HG03439 (cell line): ENCODE data around the gene MACROD2.
"Not testable (repeated sequence)": the region's sequence is repeated elsewhere in the genome, so short reads cannot be mapped to it uniquely, and the experiment has no call there.

ENCODE experiments used
- ATAC-seq: cut with Tn5 transposase; IDR thresholded peaks from one replicate; pipeline ENCODE4 v1.9.1; 2021; ENCODE audit warnings: mild to moderate bottlenecking, moderate library complexity; ENCODE audit not compliant: unreplicated experiment

MACROD2 gene

GRCh38 chr20:15523400-15523799, 1528.1 kb downstream of the MACROD2 start:
- ATAC-seq, result no peak

DNA sequence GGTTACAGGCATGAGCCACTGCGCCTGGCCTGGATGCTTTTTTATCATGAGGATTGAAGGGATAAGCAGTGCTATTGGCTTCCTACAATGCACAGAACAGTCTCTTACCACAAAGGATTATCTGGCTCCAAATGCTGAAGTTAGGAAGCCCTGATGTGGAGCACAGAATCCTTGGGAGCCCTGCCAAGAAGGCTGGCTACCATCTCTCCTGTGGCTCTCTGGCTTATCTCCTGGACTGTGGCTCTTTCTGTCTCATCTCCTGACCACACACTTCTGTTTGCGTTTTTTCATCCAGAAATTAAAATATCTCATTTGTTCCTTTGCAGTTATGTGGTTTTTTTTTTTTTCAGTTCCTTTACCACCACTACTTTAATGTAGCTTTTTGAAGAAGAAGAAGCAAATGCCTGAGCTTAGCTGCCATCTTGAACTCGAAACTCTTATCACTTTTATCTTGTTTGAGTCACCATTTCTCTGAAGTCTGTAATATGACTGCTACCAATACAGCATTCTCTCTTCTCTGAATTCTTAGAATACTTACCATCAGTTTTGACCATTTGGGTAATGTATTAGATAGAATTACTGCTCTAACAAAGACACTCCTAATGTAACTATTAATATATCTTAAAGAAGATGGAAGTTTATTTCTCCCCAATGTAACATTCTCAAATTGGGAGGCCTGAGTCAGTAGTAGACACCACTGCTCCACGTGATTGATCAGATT, 1533.2 kb downstream of the MACROD2 start:
- no peak for ATAC-seq

GRCh38 chr20:15535863-15536262, 1540.5 kb downstream of the MACROD2 start:
- ATAC-seq, result no peak

- ATAC-seq, result not testable (repeated sequence)
These were observed 1541.9 kb downstream of the MACROD2 start for GRCh38 chr20:15537200-15537599.

- no peak for ATAC-seq
These were observed 1547.3 kb downstream of the MACROD2 start for GRCh38 chr20:15542655-15543054.

- ATAC-seq, result no peak
These were observed 1549.4 kb downstream of the MACROD2 start for GRCh38 chr20:15544742-15545141.

- no peak for ATAC-seq
These were observed 1551.3 kb downstream of the MACROD2 start for GRCh38 chr20:15546525-15547023.

- no peak for ATAC-seq
These were observed 1551.8 kb downstream of the MACROD2 start for GRCh38 chr20:15547119-15547518.

- ATAC-seq, result no peak
These were observed 1555.0 kb downstream of the MACROD2 start for GRCh38 chr20:15550116-15550870.

DNA sequence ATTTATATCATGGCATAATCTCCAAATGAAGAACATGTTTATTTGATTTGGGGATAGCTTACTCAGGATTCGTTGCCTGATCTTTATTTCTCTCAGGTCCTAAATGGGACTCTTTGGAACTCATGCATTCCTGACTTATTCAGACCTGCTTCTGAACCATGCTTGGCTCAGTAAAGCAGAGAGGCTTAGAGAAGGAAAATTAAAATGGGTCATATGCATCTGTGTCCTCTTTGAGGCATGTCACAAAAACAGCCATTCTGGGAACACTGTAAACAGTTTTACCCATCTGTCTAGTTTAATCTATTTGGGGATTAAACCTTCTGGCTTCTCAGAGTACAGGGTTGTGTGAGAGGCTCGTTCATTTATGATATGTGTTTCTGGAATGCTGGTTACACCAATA, 1560.6 kb downstream of the MACROD2 start:
- ATAC-seq, result no peak

DNA sequence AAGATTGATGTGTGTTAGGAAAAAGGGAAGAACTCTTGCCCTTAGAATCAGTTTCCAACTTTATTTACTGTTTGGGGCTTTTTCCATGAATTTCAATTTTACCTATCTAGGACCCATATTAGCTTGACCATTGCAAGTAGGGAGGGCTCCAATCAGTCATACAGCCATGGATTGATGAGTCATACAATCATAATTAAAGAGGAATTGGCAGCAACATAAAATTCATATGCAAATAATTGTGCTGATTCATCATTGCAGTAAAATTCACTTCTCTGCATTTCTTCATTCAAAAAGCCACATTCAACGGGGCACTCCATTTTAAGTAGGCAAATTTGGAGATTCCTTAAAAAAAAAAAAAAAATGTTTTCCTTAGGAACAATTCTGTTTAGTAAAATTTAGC, 1561.6 kb downstream of the MACROD2 start:
- no peak for ATAC-seq

DNA sequence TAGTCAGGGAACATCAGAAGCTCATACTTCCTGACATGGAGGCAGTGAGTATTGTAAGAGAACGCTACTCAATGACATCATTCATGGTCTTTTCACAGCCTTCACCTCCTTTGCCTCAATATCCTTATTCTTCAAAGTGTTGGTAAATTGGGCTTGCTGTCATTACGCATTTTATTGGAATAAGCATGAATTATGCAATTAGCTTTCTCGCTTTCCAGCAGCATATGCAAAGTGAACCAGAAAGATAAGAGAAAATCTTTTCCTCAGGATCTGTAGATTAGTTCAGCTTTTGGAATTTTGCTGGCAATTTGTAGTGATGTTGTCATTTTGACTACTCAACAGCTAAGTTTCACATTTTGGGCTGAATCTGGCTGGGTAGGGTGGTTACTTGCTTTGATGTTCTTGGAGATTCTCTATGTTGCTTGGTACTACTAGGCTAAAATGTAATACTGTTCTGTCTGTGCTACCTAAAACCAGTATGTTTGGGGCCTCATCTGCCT, 1565.8 kb downstream of the MACROD2 start:
- ATAC-seq, result no peak

DNA sequence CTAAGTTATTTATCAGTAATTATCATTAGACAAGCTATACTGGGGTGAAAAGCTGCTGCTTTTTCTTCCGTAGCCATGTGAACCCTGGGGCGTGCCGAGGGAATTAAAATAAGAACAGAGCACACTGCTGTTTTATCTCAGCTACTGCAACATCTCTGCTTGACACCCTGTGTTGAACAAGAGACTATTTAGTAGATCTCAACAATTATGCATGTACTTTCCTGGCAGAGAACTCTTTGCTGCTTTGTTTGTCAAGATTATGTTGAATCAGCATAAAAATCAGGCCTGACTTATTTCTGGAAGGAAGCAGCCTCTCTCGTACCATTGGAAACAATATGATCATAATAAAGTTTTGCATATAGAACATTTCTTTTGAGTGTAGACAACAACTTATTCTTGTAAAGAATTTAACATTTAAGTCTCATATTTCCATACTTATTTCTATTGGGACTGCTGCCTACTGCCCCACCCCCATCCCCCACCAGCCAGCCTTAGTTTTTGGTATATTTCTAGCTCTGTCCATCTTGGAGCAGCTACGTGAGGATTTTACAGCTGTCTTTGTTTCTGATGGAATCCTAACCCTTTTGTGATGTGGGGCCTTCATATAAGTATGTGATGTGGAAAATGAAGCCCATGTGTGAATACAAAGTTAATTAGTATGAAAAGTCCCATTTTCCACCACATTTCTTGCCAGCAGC, 1566.5 kb downstream of the MACROD2 start:
- ATAC-seq, result no peak

DNA sequence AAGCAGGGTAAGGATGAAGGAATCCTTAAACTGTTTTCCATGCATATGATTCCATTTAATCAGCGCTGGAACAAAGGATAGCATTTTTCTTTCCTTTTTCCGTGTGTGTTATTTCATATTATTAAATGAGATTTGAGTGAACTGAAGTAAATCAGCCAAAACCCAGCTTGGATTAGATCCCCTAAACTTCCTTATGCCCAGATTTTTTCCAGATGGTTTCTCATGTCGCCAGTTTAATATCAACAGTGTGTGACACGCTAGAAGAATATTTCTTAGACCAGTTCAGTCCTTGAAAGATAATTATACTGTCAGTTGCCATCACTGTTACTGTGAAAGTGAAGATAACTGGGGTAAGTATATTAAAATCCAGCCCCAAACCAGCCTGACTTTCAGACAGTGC, 1568.5 kb downstream of the MACROD2 start:
- no peak for ATAC-seq

DNA sequence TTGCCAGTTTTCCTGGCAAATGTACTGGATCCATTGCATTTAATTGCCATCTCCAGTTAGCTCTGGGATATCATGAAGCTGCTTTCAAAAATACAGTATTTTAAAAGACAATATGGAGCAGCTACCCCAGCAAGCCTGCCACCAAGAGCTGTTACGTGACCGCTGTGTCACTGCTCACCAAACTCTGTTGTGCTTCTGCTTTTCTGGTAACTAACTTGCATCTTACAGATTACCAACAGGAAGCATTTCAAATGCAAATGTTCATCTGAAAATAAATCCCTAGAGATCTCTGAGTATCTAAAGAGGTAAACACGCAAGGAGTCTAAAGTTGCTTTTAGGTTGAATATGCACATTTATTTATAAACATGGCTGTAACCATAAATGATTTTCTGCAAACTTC, 1569.7 kb downstream of the MACROD2 start:
- ATAC-seq, result peak; percentile 97

DNA sequence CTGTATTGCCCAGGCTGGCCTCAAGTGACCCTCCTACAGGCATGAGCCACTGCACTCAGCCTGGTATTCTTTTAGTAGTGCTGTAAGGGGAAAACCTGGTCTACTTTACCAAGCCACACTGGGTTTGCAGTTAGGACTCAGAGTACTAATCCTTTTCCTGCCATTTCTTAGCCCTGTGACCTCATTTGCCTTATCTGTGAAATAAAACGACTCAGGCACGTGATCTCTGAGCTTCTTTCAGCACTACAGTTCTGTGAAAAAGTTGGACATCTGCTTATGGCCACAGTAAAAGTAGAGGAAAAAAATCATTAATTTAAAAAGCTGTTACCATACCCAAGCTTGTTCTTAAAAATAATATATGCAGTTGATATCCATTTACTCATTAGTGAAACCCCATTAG, 1570.5 kb downstream of the MACROD2 start:
- ATAC-seq, result no peak

DNA sequence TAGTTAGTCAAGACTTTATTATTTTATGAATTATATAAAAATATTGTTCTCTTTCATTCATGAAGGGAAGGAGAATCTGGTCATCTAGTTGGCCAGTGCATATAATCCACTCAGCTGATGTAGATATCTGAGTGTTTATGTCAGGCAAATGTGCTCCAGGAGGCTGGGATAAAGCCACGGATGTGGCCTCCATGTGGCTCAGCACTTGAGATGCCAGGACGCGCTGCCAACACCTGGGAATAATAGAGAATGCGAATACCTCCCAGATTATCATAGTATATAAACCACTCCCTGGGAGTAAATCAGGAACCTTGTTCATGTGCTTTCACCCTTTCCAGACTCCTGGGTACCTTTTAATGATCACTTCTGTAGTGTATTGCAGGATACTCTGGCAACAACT, 1571.9 kb downstream of the MACROD2 start:
- no peak for ATAC-seq

DNA sequence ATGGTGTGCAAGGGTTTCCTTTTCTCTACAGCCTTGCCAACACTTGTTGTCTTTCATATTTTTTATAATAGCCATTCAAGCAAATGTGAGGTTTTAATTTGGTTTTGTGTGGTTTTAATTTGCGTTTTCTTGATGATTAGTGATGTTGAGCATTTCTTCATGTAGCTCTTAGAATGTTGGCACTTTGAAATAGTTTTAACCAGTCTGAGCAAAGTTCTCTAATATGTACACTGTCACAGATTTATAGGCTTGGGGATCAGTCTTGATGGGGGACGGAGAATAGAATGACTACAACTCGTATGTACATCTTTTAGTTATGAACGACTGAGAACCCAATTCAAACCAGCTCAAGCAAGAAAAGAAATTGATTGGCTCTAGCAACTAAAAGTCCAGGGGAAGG, 1574.8 kb downstream of the MACROD2 start:
- ATAC-seq, result no peak

- ATAC-seq, result no peak
These were observed 1575.7 kb downstream of the MACROD2 start for GRCh38 chr20:15571056-15571455.

GRCh38 chr20:15575255-15575654, 1579.9 kb downstream of the MACROD2 start:
- no peak for ATAC-seq

- no peak for ATAC-seq
These were observed 1581.1 kb downstream of the MACROD2 start for GRCh38 chr20:15576411-15576810.
